Liver (tissue), 9 donors: Measurements from ENCODE around the gene CATSPER1. TPM values are rescaled to one million over a fixed set of nuclear protein-coding genes. Genes with fewer than 3 reads are reported as not detected.

Experiments
- DNase-seq: peaks from one replicate; pipeline ENCODE4 v3.0.0-alpha.2; 2017; ENCODE audit warnings: low spot score
- H3K27ac ChIP-seq, 2 donors: one replicate each; pipeline ENCODE4 v1.7.0; 2013; ENCODE audit warnings: inconsistent platforms in 2 of 2, low read length in 2 of 2, control low read depth in 1 of 2, low read depth in 1 of 2, mild to moderate bottlenecking in 1 of 2
- H3K27me3 ChIP-seq, 4 donors: one replicate each; pipeline versions ENCODE4 v1.6.1 to v1.7.0; 2013; ENCODE audit warnings: low read length in 3 of 4, inconsistent platforms in 1 of 4, mild to moderate bottlenecking in 1 of 4, moderate library complexity in 1 of 4; ENCODE audit not compliant: control insufficient read depth in 4 of 4, insufficient read depth in 4 of 4
- H3K36me3 ChIP-seq, 4 donors: one replicate each; pipeline versions ENCODE4 v1.6.1 to v1.7.0; 2013; ENCODE audit warnings: low read length in 3 of 4, mild to moderate bottlenecking in 3 of 4, low read depth in 1 of 4, moderate library complexity in 1 of 4; ENCODE audit not compliant: control insufficient read depth in 4 of 4, insufficient read depth in 3 of 4
- H3K4me1 ChIP-seq, 4 donors: one replicate each; pipeline versions ENCODE4 v1.6.1 to v1.7.0; 2013; ENCODE audit warnings: low read length in 3 of 4, mild to moderate bottlenecking in 3 of 4, moderate library complexity in 1 of 4; ENCODE audit not compliant: control insufficient read depth in 4 of 4, insufficient read depth in 4 of 4
- H3K4me3 ChIP-seq, 3 donors: one replicate each; pipeline versions ENCODE4 v1.6.1 to v1.7.0; 2013; ENCODE audit warnings: low read length in 3 of 3, control low read depth in 1 of 3, low read depth in 1 of 3, mild to moderate bottlenecking in 1 of 3
- H3K9ac ChIP-seq, 2 donors: one replicate each; pipeline ENCODE4 v1.7.0; 2013; ENCODE audit warnings: low read length in 2 of 2, mild to moderate bottlenecking in 2 of 2, moderate library complexity in 2 of 2, control low read depth in 1 of 2, low read depth in 1 of 2
- H3K9me3 ChIP-seq, 4 donors: one replicate each; pipeline versions ENCODE4 v1.6.1 to v1.7.0; 2013; ENCODE audit warnings: low read length in 3 of 4; ENCODE audit not compliant: control insufficient read depth in 4 of 4
- CTCF ChIP-seq: fragments of 150-350 bp; IDR thresholded peaks from 2 replicates; pipeline ENCODE4 v1.5.1; 2017; ENCODE audit warnings: improper control_type of control experiment, low read depth, low read length; ENCODE audit not compliant: missing input control
- EGR1 ChIP-seq, 2 donors: IDR thresholded peaks; 2 replicates each; pipeline ENCODE4 v1.6.1; 2016 to 2018; ENCODE audit warnings: antibody characterized with exemption in 2 of 2, low read depth in 2 of 2
- FOXA1 ChIP-seq: IDR thresholded peaks from 2 replicates; pipeline ENCODE4 v1.6.1; 2016; ENCODE audit warnings: antibody characterized with exemption
- FOXA2 ChIP-seq: IDR thresholded peaks from 2 replicates; pipeline ENCODE4 v1.6.1; 2016; ENCODE audit warnings: antibody characterized with exemption
- HNF4A ChIP-seq, 2 donors: conservative IDR thresholded peaks; 2 replicates each; pipeline ENCODE4 v1.6.1; 2016; ENCODE audit warnings: antibody characterized with exemption in 2 of 2, mild to moderate bottlenecking in 2 of 2
- JUND ChIP-seq, 2 donors: IDR thresholded peaks; 2 replicates each; pipeline ENCODE4 v1.6.1; 2016; ENCODE audit warnings: antibody characterized with exemption in 2 of 2
- MAX ChIP-seq: IDR thresholded peaks from 2 replicates; pipeline ENCODE4 v1.6.1; 2016; ENCODE audit warnings: antibody characterized with exemption
- NR2F2 ChIP-seq: IDR thresholded peaks from 2 replicates; pipeline ENCODE4 v1.6.1; 2016; ENCODE audit warnings: antibody characterized with exemption
- RAD21 ChIP-seq, 2 donors: IDR thresholded peaks; 2 replicates each; pipeline ENCODE4 v1.6.1; 2016; ENCODE audit warnings: antibody characterized with exemption in 2 of 2, mild to moderate bottlenecking in 2 of 2
- REST ChIP-seq: IDR thresholded peaks from 2 replicates; pipeline ENCODE4 v1.6.1; 2016; ENCODE audit warnings: antibody characterized with exemption, mild to moderate bottlenecking
- RXRA ChIP-seq, 2 donors: IDR thresholded peaks; 2 replicates each; pipeline ENCODE4 v1.6.1; 2017 to 2018; ENCODE audit warnings: antibody characterized with exemption in 2 of 2, mild to moderate bottlenecking in 1 of 2
- SP1 ChIP-seq: IDR thresholded peaks from 2 replicates; pipeline ENCODE4 v1.6.1; 2018; ENCODE audit warnings: antibody characterized with exemption, mild to moderate bottlenecking
- YY1 ChIP-seq: IDR thresholded peaks from 2 replicates; pipeline ENCODE4 v1.6.1; 2016; ENCODE audit warnings: antibody characterized with exemption, mild to moderate bottlenecking
- ZBTB33 ChIP-seq: IDR thresholded peaks from 2 replicates; pipeline ENCODE4 v1.6.1; 2016; ENCODE audit warnings: antibody characterized with exemption
- WGBS: extraction: QIAGEN DNeasy Blood & Tissue Kit; methylation state at CpG from one replicate; pipeline ENCODE4 v1.1.7; 2013; 5-methylcytosine and 5-hydroxymethylcytosine counted together
- polyA plus RNA-seq, 2 donors: library from polyadenylated mRNA; stranded (reverse) in 1 of 2; unstranded in 1 of 2; fragments of 200-250 nt in 1 of 2; fragments of >200 nt in 1 of 2; fragmentation: Nextera tagmentation in 1 of 2; extraction: Ambion mirVana in 1 of 2; gene quantifications; one replicate each; pipeline versions ENCODE4 v1.2.1 to v1.2.3, GENCODE V29; 2013 to 2015
- total RNA-seq, 2 donors: library from RNA; depleted of rRNA; stranded (reverse); fragments of >200 nt; gene quantifications; one replicate each; pipeline ENCODE4 v1.2.3, GENCODE V29; 2014
- donor health status: healthy.
- donor health status: healthy.
- donor health status: healthy.
- donor health status: healthy.
- donor health status: healthy.

CATSPER1 gene
- total and polyA plus RNA-seq, 4 donors = 0.17 TPM; not detected in 3

GRCh38 chr11:66006134-66006890 is 20.0 kb downstream of the CATSPER1 start:
- H3K27me3 ChIP-seq = peaks cover 0 to under 1% (median 0%) of the 10 kb centered on the region in 4 donors

GRCh38 chr11:66004186-66004585 is 22.1 kb downstream of the CATSPER1 start:
- no peaks in the 10 kb centered on the region for H3K27me3 ChIP-seq
- 78% methylated on average over 4 of the region's 4 CpGs for WGBS
- peaks cover 0 to 20% (median 12%) of the 10 kb centered on the region in 4 donors for H3K36me3 ChIP-seq
- H3K4me3 ChIP-seq = no peak overlapping the region
- DNase-seq = no peak
- no peak overlapping the region for H3K27ac ChIP-seq
- H3K9me3 ChIP-seq = no peaks in the 10 kb centered on the region
- peaks cover 4 to 30% (median 21%) of the 10 kb centered on the region in 4 donors for H3K4me1 ChIP-seq
- TF ChIP-seq REST (no peak), SP1 (no peak)
- no peak overlapping the region for H3K9ac ChIP-seq

More at GRCh38 chr11:66006134-66006890, 20.0 kb downstream of the CATSPER1 start:
- Histone ChIP-seq H3K9ac (no peak overlapping the region), H3K4me1 (peaks cover 4 to 17% (median 13%) of the 10 kb centered on the region in 4 donors), H3K27ac (no peak overlapping the region), H3K9me3 (no peaks in the 10 kb centered on the region), H3K4me3 (no peak overlapping the region), H3K36me3 (peaks cover 0 to 8% (median 3%) of the 10 kb centered on the region in 4 donors)
- no peak for TF ChIP-seq MAX
- no peak for DNase-seq
- 89% methylated on average over 13 of the region's 13 CpGs for WGBS

GRCh38 chr11:66003291-66003690 is 23.0 kb downstream of the CATSPER1 start:
- Histone ChIP-seq H3K36me3 (peaks cover 2 to 29% (median 21%) of the 10 kb centered on the region in 4 donors), H3K4me1 (peaks cover 4 to 30% (median 21%) of the 10 kb centered on the region in 4 donors), H3K27ac (peak overlapping the region; percentile 88 to 97), H3K9me3 (no peaks in the 10 kb centered on the region), H3K27me3 (no peaks in the 10 kb centered on the region), H3K4me3 (peak overlapping the region; percentile 77 to 97 (median 92)), H3K9ac (peak overlapping the region in 1 of 2 donors; percentile 30)
- WGBS = 76% methylated on average over 6 of the region's 6 CpGs
- no peak for DNase-seq
- no peak for TF ChIP-seq ZBTB33
- no peak for TF ChIP-seq REST
- TF ChIP-seq RXRA (IDR thresholded peaks at IDR 0.05) = no peak
- no peak for TF ChIP-seq MAX
- TF ChIP-seq JUND (IDR thresholded peaks at IDR 0.05) = no peak
- no peak for TF ChIP-seq CTCF
- TF ChIP-seq EGR1 (IDR thresholded peaks at IDR 0.05; ENCODE audit: low read depth in 2 of 2) = no peak
- TF ChIP-seq HNF4A (conservative IDR thresholded peaks at IDR 0.05) = no peak
- no peak for TF ChIP-seq FOXA2
- no peak for TF ChIP-seq FOXA1
- no peak for TF ChIP-seq YY1
- TF ChIP-seq RAD21 (IDR thresholded peaks at IDR 0.05) = no peak
- TF ChIP-seq NR2F2 = no peak
